ENCODE results near the gene HLX.

DNA sequence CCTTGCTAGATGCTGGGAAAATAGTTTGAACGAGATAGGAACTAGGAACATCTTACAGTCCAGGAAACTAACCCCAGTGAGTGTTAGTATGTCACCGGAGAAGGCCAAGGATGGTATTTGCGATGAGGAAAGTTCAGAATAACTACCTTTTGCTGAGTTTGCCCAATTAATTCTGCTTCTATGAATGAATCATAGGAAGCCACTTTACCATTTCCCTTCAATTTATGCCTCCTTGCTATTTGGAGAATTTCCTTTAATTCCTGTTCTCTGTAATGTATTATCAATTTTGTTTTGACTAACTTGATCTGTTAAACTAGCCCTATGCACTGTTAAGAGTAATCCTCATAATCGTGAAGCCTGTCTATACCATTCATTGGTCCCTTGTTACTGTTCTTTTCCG lies 40.7 kb upstream of the HLX start:
- no peak for TF ChIP-seq EZH2 (optimal IDR thresholded peaks at IDR 0.05; ENCODE audit: low read depth, low read length)
- TF ChIP-seq, protein P1, sequence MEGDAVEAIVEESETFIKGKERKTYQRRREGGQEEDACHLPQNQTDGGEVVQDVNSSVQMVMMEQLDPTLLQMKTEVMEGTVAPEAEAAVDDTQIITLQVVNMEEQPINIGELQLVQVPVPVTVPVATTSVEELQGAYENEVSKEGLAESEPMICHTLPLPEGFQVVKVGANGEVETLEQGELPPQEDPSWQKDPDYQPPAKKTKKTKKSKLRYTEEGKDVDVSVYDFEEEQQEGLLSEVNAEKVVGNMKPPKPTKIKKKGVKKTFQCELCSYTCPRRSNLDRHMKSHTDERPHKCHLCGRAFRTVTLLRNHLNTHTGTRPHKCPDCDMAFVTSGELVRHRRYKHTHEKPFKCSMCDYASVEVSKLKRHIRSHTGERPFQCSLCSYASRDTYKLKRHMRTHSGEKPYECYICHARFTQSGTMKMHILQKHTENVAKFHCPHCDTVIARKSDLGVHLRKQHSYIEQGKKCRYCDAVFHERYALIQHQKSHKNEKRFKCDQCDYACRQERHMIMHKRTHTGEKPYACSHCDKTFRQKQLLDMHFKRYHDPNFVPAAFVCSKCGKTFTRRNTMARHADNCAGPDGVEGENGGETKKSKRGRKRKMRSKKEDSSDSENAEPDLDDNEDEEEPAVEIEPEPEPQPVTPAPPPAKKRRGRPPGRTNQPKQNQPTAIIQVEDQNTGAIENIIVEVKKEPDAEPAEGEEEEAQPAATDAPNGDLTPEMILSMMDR (IDR thresholded peaks at IDR 0.05; ENCODE audit: low read length), result no peak

Data from MM.1S (cell line).